Activated T-cell treated with anti-CD3 and anti-CD28 coated beads, Interleukin-2, amount 50 U/mL, for 1 hour (primary cell): ENCODE measurements around the gene DAGLB.
"Not testable (repeated sequence)": the region's sequence is repeated elsewhere in the genome, so short reads cannot be mapped to it uniquely, and the experiment has no call there.

Source experiments
- DNase-seq: peaks from one replicate; pipeline ENCODE4 v3.0.0-alpha.2; 2020

The DAGLB gene

DNA sequence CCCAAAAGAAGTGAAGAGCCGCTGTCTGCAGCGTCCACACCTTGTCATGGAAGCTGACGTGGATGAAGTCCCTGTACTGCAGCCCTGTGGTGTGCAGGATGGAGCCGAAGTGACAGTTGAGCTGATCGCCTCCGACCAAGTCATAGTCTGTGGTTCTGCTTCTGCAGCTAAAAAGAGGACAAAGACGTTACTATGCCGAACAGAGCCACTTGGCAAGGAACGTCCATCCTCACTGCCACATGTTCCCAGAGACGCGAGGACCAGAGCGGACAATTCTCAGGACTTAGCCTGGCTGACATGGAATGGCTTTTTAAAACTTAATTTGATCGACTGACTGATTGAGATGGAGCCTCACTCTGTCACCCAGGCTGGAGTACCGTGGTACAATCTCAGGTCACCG, 21.8 kb downstream of the DAGLB start:
- DNase-seq = no peak

DNA sequence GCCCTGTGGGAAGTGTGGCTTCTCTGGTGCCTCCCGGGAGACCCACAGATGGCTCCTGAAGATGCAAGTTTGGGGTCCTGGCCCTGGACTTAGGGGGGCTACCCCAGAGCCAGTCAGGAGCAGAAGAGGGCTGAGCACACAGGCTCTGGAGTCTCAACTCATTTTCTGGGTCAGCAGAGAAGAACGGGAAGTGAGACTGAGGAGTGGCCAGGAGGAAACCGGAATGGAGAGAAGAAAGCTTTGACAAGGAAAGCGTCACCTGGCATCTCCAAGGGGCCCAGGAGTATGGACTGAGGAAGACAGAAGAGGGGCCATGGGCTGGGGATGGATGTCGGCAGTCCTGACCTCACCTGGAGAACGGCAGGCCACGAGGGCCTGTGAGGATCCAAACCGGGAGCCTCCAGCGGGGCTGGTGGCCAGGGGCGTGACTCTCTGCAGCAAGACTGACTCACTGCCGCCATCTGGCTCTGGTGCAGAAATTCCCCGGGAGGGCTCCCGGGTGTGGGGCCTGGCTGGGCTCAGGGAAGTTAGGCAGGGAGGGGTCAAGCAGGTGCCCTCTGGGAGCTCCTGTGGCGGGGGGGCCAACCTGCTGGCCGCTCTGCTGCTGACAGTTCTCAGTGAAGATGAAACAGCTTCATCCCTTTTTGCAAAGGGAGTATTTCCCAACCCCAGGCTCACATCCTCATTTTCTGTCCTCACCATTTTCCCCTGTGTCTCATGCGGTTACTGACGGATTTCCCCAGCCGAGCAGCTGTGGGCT, 23.6 kb downstream of the DAGLB start:
- DNase-seq = no peak

DNA sequence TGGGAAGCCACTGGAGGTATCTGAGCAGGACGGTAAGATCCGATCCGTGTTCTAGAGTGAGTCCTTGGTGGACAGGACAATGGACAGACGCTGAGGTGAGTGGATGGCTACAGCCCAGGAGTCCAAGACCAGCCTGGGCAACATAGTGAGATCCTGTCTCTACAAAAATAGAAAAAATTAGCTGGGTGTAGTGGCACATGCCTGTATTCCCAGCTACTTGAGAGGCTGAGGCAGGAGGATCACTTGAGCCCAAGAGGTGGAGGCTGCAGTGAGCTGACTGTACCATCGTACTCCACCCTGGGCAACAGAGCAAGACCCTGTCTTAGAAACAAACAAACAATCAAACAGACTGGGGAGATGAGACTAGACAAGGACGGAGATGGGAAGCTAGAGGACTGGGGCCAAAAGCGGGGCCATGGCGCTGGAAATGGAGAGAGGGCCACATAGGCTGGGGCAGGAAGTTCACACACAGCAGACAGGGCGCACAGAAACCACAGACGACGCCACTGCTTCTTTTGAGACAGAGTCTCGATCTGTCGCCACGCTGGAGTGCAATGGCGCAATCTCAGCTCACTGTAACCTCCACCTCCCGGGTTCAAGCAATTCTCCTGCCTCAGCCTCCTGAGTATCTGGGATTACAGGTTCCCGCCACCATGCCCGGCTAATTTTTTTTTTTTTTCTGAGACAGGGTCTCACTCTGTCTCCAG, 24.7 kb downstream of the DAGLB start:
- DNase-seq = peak; percentile 33

DNA sequence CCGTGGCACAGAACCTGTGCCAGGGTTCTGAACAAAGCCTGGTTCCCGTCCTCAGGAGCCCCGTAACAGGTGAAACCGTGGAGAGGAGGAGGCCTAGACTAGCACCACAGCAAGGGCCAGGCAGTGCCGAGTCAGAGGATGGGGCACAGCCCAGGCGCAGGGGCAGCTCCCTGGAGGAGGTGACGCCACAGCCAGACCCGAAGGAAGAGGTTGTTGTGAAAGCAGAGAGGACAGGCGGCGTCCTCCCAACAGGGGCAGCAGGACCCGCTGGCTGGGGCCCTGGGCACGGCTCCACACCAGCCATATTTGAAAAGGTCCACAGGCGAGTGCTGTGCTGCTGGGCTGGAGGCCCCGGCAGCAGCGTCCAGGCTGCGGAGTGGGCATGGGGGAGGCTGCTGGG, 25.7 kb downstream of the DAGLB start:
- DNase-seq = no peak

DNA sequence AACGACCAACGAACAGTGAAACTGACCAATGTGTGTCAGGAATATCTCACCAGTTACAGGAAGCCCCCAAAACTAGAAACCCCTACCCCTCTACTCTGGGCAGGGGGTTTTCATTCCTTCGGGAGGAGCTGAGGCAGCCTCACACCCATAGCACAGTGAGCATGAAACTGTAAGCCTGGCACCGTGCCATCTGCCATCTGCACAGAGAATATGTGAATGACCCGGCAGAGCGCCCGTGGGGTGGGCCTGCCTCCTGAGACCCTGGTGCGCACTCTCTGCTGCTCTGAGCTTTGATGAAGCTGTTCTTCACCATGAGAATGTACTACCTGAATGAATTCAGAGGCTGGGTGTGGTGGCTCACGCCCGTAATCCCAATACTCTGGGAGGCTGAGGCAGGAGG, 27.1 kb downstream of the DAGLB start:
- DNase-seq = no peak

DNA sequence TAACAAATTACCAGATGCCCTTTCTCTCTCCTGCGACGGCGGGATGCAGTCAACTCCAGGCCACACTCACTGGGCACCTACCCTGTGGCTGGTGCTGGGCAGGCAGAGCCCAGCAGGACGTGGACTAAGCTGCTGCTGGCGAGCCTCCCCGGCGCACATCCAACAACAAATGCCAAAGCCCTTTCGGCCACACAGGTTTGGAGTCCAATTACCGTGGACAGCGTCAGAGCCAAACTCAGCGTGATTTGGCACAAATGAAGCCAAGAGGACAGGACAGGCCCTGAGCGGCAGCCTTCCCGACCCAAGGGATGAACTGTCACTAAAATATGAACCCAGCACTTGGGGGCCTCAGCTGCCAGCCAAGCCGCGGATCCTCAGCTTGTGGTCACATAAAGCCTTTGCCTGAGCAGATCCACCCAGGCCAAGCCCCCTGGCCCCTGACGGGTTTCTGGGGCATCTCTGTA, 28.4 kb downstream of the DAGLB start:
- no peak for DNase-seq

DNA sequence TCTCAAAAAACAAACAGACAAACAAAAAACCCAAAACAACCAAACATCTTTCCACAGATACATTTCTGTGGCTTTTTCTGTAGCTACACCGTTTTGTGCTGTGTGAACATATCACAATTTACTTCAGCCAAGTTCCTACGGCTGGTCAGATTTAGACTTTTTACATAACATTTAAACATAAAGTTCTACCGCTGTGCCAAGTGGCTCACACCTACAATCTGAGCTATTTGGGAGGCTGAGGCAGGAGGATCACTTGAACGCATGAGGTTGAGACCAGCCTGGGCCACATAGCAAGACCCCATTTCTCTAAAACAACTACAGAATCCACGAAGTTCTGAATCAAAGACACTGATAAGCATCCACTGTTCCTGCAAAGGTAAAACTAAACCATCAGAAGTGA, 30.3 kb downstream of the DAGLB start:
- DNase-seq = no peak

DNA sequence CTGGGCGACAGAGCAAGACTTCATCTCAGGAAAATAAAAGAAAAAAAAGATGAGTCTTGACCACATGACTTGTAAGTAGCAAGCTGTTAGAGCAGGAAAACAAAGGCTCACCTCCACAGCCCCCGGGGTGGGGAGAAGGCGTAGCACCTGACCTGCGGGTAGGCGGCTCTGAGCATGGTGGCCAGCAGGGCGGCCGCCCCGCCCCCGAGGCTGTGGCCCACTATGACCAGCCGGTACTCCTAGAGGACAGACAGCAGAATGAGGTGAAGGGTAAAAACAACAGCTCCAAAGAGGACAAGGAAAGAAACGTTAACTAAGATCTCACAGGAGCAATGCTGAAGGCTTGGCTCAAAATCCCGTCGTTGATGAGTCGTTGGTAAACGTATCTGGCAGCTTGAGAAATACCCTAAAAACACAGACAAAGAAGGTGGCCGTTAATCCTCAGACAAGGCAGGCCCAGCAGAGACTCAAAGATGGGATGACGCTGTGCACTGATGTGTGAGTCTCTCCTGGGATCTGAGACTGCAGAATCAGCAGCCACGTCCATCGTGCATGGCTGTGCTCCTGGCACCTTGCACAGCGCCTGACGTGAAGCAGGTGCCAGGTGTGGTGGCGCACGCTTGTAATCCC, 31.1 kb downstream of the DAGLB start:
- DNase-seq = no peak

DNA sequence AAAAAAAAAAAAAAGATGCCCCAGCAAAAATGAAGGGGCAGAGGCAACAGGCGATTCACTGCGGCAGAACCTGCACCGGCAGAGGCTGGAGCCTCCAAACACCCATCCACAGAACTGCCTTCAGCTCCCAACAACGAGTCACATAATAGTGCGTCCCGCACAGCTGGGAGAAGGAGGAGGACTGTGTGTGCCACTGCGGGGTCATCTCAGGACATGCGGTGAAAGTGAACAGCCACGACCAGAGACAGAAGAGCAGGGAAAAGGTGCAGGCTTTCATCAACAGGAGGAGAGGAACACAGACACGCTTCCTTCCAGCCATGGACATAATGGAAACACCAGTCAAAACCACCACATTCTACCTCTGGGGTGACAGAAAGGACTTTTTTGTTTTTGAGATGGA, 34.1 kb downstream of the DAGLB start:
- DNase-seq = no peak

DNA sequence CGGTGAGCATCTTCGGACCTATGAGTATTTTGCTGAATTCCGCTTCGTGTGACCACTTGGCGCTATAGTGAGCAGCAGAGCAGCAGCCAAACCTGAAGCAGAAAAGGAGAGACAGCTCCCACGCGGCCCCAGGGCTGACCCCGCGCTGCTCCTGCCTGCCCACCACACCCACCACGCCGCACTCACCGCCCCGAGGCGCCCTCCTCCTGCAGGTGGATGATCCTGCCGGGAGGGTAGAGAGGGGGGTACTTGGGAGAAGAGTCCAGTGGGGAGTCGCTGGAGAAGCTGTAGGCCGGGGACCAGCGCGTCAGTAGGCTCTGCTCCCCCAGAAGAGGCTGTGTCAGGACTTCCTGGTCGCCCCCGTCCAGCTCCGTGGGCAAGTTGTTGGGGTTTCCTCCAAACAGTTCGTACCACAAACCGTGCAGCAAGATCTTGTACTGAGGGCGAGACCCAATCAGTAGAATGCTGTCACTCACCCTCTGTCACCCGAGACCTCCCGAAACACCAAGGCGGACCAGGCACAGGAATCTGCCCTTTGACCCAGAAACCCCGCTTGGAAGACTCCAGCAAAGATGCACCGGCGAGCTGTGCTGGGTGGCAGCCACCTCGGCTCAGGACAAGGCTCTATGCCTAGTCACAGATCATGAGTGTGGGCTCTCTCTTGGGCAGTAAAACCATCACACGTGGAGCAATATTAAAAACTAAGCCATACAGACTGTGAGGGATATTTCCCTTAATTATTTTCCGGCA, 37.6 kb downstream of the DAGLB start:
- DNase-seq = no peak

DNA sequence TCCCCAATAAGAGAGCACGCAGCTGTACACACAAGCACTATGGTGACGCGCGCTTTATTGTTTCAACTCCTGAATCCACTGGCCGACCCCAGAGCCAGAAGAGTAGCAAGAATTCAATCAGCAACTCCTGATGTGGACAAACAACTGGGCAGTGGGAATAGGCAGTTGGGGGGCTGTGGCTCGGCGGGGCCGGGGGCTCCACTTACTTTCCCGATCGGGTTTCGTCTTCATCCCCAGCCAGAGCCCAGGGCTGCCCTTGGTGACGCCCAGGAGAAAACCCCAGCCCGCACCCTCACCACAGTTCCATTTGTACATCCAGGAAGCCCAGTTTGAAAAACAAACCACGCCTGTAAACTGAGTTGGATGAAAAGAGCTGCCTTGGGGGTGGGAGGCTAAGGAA, 38.7 kb downstream of the DAGLB start:
- DNase-seq = no peak

DNA sequence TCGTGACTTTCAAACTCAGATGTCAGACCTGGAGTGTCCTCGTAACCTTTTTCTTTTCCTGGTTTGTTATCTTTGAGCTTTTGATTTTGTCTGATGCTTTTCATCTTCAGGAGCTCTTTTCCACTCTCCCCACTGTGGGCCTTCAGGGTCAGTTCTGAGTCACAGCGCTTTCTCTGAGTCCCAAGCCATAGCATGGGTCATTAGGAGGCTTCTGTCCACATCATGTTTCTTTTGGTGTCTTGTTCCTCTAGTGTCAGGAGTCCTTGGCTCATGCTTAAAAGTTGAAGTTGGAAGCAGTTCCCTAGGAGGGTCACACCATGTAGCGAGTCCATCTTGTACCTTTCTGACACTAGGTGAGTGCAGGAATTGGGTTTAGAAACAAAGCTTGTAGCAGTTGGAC, 40.3 kb downstream of the DAGLB start:
- DNase-seq = no peak

DNA sequence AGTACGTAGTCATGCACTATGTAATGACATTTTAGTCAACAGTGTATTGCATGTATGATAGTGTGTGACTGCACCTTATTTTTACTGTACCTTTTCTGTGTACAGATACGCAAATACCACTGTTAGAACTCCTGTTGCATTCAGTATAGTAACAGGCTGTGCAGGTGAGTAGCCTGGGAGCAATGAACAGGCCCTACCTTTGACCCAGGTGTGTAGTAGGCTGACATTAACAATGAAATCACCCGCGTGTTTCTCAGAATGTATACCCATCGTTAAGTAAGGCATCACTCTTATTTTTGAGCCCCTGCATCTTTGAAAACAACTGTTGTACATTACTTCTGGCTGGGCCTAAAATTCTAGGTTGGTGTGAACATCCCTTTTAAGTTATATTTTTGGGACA, 41.6 kb downstream of the DAGLB start:
- no peak for DNase-seq

DNA sequence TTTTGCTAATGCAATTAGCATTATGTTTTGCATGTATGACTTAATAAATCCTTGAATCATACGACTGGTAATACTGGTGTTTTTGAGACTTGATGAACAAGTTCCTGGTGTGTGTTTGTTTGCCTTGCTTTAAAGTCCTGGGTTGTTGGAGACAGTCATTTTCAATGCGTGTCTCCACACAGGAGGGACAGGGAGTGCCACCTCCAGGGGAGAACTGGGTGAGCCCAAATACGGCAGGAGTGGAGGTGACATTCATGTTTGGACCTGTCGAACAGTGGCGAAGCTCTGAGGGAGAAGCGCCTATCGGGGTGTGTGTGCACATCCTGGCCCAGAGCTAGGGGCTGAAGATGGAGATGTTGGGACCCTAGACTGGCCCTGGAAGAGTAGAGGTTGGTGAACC, 43.8 kb downstream of the DAGLB start:
- no peak for DNase-seq

DNA sequence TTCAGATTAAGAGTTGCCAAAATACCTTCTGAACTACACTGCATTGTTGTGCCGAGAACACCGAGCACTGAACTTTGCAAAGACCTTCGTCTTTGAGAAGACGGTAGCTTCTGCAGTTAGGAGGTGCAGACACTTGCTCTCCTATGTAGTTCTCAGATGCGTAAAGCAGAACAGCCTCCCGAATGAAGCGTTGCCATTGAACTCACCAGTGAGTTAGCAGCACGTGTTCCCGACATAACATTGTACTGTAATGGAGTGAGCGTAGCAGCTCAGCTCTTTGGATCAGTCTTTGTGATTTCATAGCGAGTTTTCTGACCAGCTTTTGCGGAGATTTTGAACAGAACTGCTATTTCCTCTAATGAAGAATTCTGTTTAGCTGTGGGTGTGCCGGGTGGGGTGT, 45.0 kb downstream of the DAGLB start:
- DNase-seq = no peak

DNA sequence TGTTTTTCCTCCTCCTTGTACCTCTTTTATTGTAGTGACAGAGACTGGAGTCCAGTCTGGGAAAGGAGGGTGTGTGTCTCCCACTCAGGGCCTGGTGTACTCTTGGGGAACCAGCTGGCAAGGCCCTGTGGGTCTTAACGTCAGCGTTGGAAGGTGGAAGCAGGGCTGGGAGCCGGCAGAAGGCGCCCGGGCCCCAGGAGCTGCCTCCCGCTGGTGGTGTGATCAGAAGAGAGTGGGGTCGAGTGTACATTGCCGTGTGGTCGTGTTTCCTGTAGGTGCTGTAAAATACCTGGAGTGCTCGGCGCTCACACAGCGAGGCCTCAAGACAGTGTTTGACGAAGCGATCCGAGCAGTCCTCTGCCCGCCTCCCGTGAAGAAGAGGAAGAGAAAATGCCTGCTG, 45.7 kb downstream of the DAGLB start:
- no peak for DNase-seq

DNA sequence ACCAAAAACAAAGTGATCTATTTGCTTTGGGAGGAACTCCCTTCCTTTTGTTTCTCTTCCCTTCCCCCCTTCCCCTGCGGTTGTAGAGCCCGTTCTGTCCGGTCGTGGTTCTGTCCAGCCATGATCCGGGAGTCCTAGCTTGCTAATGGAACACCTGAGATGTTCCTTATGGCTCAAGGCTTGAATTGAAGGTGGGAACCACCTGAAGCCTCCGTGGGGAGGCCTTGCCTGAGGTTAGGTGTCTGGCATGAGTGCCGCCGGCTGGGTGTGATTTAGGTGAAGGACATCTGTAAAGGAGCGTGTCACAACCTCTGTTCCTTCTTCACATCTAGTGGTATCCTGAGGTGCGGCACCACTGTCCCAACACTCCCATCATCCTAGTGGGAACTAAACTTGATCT, 46.2 kb downstream of the DAGLB start:
- DNase-seq = no peak

DNA sequence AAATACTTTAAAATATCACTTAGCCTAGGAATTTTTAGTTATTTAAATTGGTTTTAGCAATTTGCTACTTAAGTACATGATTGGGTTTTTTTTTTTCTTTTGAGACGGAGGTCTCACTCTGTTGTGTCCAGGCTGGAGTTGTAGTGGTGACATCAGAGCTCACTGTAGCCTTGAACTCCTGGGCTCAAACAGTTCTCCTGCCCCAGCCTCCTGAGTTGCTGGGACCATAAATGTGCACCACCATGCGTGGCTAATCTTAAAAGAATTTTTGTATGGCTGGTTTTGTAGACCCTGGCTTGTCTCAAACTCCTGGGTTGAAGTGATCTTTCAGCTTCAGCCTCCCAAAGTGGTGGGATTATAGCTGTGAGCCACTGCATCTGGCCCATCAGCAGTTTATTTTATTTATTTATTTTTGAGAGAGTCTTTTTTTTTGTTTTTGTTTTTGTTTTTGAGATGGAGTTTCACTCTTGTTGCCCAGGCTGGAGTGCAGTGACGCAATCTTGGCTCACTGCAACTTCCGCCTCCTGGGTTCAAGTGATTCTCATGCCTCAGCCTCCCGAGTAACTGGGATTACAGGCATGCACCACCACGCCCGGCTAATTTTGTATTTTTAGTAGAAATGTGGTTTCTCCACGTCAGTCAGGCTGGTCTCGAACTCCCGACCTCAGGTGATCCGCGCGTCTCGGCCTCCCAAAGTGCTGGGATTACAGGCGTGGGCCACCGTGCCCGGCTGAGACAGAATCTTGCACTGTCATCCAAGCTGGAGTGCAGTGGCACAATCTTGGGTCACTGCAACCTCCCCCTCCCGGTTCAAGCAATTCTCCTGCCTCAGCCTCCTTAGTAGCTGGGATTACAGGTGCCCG, 47.3 kb downstream of the DAGLB start:
- DNase-seq = not testable (repeated sequence)

DNA sequence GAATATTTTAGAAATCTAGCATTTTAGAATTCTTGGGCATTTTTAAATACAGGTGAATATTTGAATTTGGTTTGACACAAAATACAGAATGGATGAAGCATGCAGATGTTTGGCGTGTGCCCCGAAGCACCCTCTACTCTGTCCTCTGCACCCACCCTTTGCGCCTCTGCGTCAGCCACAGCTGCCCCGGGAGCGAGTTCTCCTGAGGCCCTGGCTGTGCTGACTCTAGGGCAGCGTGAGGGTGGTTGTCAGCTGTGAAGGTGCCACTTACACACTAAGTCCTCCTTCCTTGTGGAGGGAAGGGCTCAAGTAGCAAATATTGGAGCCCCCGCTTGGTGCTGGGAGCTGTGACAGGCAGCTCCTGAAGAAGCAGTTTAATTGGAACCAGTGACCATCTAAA, 48.4 kb downstream of the DAGLB start:
- DNase-seq = no peak

DNA sequence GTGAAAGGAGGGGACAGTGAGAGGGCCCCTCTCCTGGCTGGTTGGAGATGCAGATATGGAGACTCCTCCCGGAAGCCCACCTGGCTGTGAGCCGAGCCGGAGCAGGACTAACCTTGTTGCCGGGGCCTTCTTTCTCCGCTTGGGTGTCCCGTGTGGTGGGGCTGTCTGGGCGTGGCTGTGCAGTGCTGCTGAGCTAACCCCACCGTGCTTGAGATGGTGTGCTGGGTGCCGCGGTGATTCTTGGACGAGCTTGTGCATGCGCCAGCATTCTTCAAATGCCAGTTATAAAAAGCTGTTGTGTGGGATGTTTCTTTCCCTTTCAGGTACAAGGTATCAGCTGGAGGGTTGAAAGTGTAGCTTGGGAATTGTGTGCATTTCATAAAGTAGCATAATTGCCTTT, 48.8 kb downstream of the DAGLB start:
- DNase-seq = no peak

DNA sequence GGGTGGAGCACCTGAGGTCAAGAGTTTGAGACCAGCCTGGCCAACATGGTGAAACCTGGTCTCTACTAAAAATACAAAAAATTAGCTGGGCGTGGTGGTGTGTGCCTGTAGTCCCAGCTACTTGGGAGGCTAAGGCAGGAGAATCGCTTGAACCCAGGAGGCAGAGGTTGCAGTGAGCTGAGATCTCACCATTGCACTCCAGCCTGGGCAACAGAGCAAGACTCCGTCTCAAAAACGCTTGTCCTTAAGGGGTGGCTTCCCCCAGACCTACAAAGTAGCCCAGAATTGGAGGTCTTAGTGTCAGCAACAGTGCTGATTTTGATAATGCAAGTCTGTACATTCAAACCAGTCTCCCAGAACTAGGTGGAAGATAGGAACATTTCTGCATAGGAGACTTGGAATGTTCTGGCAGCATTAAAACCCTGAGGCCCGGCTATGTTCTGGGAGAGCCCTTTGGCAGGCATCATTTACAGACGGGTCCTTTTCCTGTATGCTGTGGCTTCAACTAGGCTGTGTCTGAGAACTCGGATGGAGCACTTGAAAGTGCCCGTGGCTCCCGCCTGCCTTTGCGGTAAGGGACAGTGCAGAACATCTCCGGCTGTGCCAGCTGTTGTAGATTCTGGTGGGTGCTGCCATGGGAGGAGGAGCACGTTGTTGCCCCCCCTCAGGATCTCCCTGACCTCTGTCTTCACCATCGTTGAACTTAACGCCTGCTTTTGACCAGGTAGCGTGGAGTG, 49.8 kb downstream of the DAGLB start:
- DNase-seq = not testable (repeated sequence)
